ENCODE data around the gene CACHD1. TPM values are rescaled to one million over a fixed set of nuclear protein-coding genes. Genes with fewer than 3 reads are reported as not detected.

The CACHD1 gene
- total RNA-seq, 1 experiment from 2014 or later: 16.6 TPM

DNA sequence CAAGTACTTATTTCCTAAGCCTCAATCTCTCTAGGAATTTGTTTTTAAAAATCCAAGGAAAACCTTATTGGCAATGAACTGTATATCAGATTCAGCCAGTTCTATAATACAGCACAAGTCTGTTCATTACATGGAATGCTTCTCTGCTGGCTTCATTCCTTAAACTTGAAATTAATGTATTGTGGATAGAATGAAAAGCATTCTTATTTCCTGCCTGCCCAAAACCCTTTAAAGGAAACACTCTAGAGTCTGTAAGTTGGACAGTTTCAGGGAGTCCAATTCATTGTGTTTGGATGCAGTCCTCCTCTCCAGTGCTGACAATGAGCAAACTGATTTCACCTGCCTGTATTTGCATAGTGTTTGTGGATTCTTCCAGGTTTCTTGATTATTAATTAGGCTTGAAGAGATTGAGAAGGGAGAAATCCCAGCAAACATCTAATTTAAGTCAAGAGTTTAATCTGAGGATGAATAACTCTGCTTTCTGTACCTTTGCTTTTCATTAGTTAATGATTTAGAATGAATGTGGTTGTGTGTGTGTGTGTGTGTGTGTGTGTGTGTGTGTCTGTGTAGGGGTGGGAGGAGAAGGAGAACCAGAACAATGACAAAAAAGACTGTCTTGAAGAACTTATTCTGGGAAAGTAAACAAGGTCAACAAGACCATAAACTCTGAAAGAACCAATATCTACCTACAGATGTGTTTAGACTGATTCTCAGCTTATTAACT lies 61.2 kb downstream of the CACHD1 start:
- H3K27ac Mint-ChIP-seq (ENCODE audit: unreplicated experiment): no peak overlapping the region
- ChIA-PET CTCF (no interaction called here), POLR2A (no interaction called here)

DNA sequence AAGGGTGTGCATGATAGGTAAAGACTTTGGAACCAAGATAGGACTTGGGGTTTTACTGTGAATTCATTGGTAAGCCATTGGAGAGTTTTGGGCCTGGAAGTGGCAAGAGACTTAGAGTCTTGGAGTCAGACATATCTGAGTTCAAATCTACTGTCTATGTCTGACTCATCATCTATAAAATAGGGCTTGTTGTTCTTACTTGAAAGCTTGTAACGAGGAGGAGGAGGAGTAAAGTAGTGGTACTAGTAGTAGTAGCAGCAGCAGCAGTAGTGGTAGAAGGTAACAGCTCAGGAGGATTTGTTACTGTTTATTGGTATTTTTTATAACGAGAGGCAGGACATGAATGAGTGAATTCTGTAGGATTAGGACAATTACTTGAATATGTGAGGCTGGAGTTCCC lies 62.7 kb downstream of the CACHD1 start:
- no peaks in the 10 kb centered on the region for H3K9me3 Mint-ChIP-seq (ENCODE audit: unreplicated experiment)
- CTCF ChIA-PET: no interaction called here

More for the DNA sequence above, 61.2 kb downstream of the CACHD1 start:
- no peak for DNase-seq
- intact Hi-C loops (cut with micrococcal nuclease; ENCODE audit: unreplicated experiment): no loop called here
- Mint-ChIP-seq H3K36me3 (ENCODE audit: insufficient read depth, unreplicated experiment) (peaks cover 12% of the 10 kb centered on the region), H3K27me3 (ENCODE audit: insufficient read depth, unreplicated experiment) (no peaks in the 10 kb centered on the region), H3K9me3 (ENCODE audit: unreplicated experiment) (no peaks in the 10 kb centered on the region), H3K4me3 (ENCODE audit: unreplicated experiment) (no peak overlapping the region), H3K4me1 (ENCODE audit: low read depth, unreplicated experiment) (peaks cover 11% of the 10 kb centered on the region)
- Histone ChIP-seq H3K4me3 (ENCODE audit: low read depth, low read length) (no peak overlapping the region), H3K4me1 (peaks cover 8% of the 10 kb centered on the region; the same call in 1 of the 2 replicates), H3K9me3 (no peaks in the 10 kb centered on the region), H3K27me3 (replicated peaks; ENCODE audit: control insufficient read depth, insufficient read depth, low read length) (no peaks in the 10 kb centered on the region), H3K36me3 (ENCODE audit: control insufficient read depth, insufficient read depth, low read length) (no peaks in the 10 kb centered on the region)
- TF ChIP-seq CTCF (IDR thresholded peaks at IDR 0.05; ENCODE audit: insufficient read depth in 1 of 2, low read depth in 1 of 2, low read length in 1 of 2, severe bottlenecking in 1 of 2, unreplicated experiment in 1 of 2): no peak
- BruUV-seq (replicated peaks): no TSS peak

More for the DNA sequence above, 62.7 kb downstream of the CACHD1 start:
- no peak overlapping the region for H3K4me3 ChIP-seq (ENCODE audit: low read depth, low read length)
- Mint-ChIP-seq H3K36me3 (ENCODE audit: insufficient read depth, unreplicated experiment) (peaks cover 12% of the 10 kb centered on the region), H3K4me3 (ENCODE audit: unreplicated experiment) (no peak overlapping the region), H3K4me1 (ENCODE audit: low read depth, unreplicated experiment) (no peaks in the 10 kb centered on the region), H3K27ac (ENCODE audit: unreplicated experiment) (peak overlapping the region; percentile 11), H3K27me3 (ENCODE audit: insufficient read depth, unreplicated experiment) (no peaks in the 10 kb centered on the region)
- no TSS peak for BruUV-seq (replicated peaks)
- intact Hi-C loops (cut with micrococcal nuclease; ENCODE audit: unreplicated experiment): no loop called here
- TF ChIP-seq CTCF (IDR thresholded peaks at IDR 0.05; ENCODE audit: insufficient read depth in 1 of 2, low read depth in 1 of 2, low read length in 1 of 2, severe bottlenecking in 1 of 2, unreplicated experiment in 1 of 2): no peak
- H3K9me3 ChIP-seq: no peaks in the 10 kb centered on the region
- H3K27me3 ChIP-seq (replicated peaks; ENCODE audit: control insufficient read depth, insufficient read depth, low read length): no peaks in the 10 kb centered on the region
- peaks cover 15% of the 10 kb centered on the region; the same call in 1 of the 2 replicates for H3K4me1 ChIP-seq
- no peak for DNase-seq
- POLR2A ChIA-PET: no interaction called here
- H3K36me3 ChIP-seq (ENCODE audit: control insufficient read depth, insufficient read depth, low read length): no peaks in the 10 kb centered on the region
